Activated T-cell treated with anti-CD3 and anti-CD28 coated beads, Interleukin-2, amount 50 U/mL, for 48 hours (primary cell): ENCODE measurements around the gene TMEM158.

Experiments
- DNase-seq, 2 experiments: peaks; one replicate each; pipeline ENCODE4 v3.0.0-alpha.2; 2020

TMEM158 gene

GRCh38 chr3:45198264-45199260, 27.5 kb downstream of the TMEM158 start:
- DNase-seq, result no peak

GRCh38 chr3:45194791-45195190, 31.3 kb downstream of the TMEM158 start:
- DNase-seq, result no peak

GRCh38 chr3:45191924-45192417, 34.1 kb downstream of the TMEM158 start:
- no peak for DNase-seq

GRCh38 chr3:45191424-45191823, 34.7 kb downstream of the TMEM158 start:
- DNase-seq, result no peak

GRCh38 chr3:45188719-45189659, 37.1 kb downstream of the TMEM158 start:
- no peak for DNase-seq

GRCh38 chr3:45187694-45188141, 38.4 kb downstream of the TMEM158 start:
- no peak for DNase-seq

GRCh38 chr3:45186871-45187270, 39.2 kb downstream of the TMEM158 start:
- DNase-seq, result no peak

- DNase-seq, result no peak
Observed at GRCh38 chr3:45185461-45185860, 40.6 kb downstream of the TMEM158 start.

- no peak for DNase-seq
Observed at GRCh38 chr3:45185052-45185451, 41.0 kb downstream of the TMEM158 start.

GRCh38 chr3:45183872-45184262, 42.2 kb downstream of the TMEM158 start:
- DNase-seq, result no peak

- DNase-seq, result no peak
Observed at GRCh38 chr3:45182915-45183871, 42.9 kb downstream of the TMEM158 start.

- DNase-seq, result no peak
Observed at GRCh38 chr3:45181496-45181895, 44.6 kb downstream of the TMEM158 start.

GRCh38 chr3:45180899-45181298, 45.2 kb downstream of the TMEM158 start:
- no peak for DNase-seq

- no peak for DNase-seq
Observed at GRCh38 chr3:45180051-45180450, 46.0 kb downstream of the TMEM158 start.

- DNase-seq, result no peak
Observed at GRCh38 chr3:45179163-45179562, 46.9 kb downstream of the TMEM158 start.

GRCh38 chr3:45178183-45179023, 47.7 kb downstream of the TMEM158 start:
- no peak for DNase-seq

- no peak for DNase-seq
Observed at GRCh38 chr3:45176912-45177311, 49.2 kb downstream of the TMEM158 start.
